Stimulated activated CD8-positive, alpha-beta memory T cell treated with anti-CD3 and anti-CD28 coated beads, Interleukin-15, amount 100 ng/mL, for 4 hours (primary cell): ENCODE measurements around the gene HDGFL1.

Source experiments
- DNase-seq, 2 donors: peaks; one replicate each; pipeline ENCODE4 v3.0.0-alpha.2; 2020; ENCODE audit warnings: low read depth in 2 of 2

Gene HDGFL1

DNA sequence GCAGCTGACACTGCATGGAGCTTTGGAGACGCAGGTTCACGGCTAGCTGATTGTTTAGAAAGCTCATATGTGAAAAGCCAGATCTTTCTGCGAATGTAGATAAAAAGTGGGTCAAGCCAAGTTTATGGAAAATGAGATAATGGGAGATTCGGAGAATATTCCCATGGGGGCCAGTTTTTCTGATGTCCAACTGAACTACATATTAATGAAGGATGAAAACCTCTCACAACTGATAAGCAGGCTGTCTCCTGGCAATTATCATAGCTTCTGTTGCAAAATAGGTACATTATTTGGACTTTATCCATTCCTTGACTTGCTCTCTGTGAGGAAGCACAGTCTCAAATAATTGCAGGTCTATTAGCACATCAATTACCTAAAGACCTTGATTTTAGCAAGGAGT lies 21.1 kb downstream of the HDGFL1 start:
- no peak for DNase-seq

DNA sequence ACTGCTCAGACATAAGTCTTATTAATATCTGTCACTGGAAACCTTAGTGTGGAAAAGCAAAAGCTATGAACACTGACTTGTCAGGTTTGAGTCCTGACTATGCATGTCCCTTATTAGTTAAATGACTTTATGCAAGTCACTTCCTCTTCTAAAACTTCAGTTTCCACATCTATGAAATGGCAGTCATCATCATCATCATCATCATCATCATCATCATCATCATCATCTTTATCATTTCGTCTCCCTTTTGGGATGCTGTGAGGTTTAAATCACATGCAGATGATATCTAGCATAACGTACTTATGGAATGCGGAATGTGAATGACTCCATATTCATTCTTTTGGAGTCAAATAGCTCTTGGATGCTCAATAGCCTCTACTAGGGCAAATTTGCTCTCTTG lies 24.5 kb downstream of the HDGFL1 start:
- DNase-seq, result no peak

DNA sequence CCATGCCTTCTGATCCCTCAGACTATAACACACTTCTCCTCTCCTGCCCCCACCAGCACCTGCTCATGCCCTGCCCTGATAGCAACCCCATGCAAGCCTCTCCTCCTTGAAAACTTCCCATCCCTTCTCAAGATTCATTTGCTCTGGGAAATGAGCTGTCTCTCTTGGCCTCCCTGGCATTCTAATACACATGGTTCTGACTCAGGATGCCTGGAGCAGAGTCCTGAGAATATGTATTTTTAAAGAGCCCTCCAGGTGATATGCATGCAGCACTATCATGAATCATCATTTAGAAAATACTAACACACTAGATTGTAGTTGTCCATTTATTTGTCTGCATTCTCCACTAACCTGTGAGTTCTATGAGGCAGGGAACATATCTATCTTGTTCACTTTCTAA lies 26.6 kb downstream of the HDGFL1 start:
- no peak for DNase-seq

DNA sequence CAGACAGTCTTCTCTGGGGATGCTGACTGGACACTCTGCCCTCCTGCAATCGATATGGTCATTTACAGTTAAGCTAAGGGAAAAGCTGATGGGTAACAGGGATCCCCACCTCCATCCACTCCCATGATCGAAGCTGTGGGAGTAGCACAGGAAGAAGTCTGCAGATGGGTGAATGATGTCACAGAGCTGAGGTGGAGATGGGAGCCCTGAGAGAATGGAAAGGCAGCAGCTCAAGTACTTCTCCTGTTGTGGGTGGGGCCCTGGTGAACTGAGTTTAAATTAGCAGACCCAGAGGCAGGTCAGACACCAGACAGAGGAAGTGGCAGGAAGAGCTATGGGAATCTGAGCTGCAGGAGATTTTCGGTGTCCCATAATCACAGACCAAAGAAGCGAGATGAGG lies 29.0 kb downstream of the HDGFL1 start:
- no peak for DNase-seq

DNA sequence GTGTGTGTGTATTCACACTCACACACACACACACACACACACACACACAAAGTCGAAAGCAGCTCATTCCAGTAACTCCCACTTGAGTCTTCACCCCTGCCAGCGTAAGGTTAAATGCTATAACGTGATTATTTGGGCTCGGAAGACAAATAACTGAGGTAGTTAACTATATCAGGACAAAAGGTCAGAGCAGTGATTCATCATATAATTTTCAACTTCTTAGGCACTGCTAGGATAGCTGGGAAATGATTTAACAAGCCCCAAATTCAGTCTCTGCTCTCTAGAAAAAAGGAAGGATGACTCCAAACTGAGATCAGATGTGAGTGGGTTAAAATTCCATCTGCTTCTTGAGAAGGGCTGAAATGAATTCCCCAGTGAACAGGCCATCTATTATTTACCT lies 30.7 kb downstream of the HDGFL1 start:
- DNase-seq, result no peak

DNA sequence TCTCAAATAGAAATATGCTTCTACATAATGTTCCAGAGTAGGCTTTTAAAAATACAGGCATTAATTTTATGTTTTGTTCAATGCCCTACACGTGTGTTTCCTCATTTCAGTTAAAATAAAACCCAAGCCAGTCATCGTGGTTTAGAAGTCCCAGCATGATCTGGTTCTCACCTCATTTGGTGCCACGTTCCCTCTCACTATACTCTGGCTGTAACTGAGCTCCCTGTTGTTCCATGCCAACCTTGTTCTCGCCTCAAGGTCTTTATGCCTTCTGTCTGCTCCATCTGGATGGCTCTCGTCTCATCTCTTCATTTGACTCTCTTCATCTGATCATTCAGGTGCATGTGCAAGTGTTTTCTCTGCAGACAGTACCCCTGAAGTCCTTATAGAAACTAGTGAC lies 32.6 kb downstream of the HDGFL1 start:
- DNase-seq, result no peak

DNA sequence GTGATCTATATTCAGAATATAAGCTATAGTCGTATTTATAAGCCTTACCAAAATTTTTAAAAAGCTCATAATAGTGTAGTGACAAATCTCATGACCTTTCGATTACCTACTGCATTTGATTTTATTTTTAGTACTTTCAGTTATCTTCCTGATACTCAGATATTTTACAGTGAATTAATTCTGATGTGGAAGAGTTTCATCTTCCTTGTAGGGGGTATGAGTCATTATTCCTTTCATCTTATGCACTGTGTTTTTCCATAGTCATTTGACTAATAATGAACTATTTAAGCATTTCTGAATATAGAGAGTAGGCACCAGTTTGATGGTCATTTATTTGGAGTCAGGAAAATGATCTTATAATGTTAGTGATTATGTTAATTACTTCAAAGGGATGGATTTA lies 36.4 kb downstream of the HDGFL1 start:
- DNase-seq, result no peak

DNA sequence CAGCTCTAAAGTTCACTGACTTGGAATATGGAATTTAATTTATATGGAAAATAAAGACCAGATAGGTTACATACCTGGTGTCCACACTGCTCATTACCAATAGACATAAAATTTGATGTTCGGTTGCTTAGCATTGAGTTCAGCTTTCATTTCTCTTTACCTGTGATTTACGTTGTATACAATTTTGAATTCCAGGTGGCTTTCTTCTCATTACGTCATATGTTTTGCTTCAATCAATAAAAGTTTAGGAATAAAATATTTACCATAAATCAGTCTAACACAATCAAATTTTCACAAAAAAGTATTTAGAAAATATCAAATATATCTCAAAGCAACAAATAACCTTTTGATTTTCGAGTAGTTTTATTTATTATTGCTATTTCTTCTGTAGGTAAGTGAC lies 40.8 kb downstream of the HDGFL1 start:
- DNase-seq, result no peak

DNA sequence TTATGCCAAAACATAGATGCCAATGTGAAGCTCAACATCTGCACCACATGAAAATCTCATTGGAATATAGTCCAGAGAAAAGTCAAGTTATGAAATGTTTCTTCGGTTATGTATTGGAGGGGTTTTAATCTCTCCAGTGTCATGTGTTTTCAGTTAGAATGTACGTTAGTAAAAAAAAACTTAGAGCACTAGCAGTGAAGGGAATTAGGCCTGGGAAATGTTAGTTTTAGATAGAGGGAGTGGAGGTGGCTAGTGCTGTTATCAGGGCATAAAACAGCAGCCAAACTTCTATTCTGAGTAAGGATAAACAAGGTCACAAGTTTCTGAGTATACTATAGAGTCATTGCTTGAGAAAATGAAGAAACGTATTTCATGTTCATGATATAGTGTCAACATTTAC lies 42.9 kb downstream of the HDGFL1 start:
- no peak for DNase-seq

DNA sequence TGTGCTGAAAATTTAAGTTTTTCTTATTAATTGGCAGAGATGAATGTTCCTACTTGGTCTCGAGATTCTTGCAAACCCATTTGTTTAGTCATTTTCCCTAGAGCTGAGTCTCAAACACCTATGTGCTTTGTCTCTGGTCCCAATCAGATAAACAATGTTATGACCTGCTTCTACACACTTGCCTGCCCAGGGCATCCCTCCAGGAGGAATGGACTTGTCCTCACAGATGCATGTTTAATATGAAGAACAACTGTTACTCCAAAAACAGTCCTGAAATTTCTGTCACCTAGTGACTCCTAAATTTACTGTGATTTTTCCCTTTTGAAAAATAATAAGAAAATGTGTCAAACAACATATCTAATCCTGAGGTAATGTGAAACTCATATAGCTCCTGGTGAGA lies 43.7 kb downstream of the HDGFL1 start:
- DNase-seq, result no peak

DNA sequence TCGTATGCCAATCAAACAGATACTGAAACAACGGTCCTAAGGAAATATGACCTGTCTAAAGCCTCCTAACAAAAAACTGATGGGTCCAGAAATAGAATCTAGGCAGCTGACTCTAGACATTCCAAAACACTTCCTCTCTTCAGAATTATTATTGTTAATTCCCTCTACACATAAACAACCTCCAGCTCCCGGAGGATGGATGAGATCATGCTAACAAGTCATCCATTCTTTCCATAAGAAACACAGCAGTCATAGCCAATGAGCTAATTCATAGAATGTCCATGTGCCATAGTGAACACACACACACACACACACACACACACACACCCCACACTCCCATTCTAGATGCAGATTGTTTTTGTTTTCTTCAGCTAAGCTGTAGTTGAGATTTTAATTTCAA lies 44.3 kb downstream of the HDGFL1 start:
- no peak for DNase-seq

DNA sequence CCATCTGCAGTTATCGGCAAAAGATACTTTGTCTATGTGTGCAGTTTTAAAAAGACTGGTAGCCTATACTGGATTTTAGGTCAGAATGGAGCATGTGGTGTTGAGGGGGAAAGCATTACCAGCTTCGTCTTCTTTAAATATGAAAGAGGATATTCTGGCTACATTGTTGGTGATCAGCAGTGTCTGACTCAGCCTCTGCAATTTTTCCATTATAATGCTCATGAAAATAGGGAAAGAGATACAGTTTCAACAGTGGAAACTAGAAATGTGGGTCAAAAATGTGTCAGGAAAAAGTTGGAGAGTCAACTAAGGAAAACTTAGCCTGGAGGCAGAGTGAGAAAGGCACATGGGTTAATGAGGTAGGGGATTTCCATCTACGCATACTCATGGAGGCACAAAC lies 45.2 kb downstream of the HDGFL1 start:
- no peak for DNase-seq

DNA sequence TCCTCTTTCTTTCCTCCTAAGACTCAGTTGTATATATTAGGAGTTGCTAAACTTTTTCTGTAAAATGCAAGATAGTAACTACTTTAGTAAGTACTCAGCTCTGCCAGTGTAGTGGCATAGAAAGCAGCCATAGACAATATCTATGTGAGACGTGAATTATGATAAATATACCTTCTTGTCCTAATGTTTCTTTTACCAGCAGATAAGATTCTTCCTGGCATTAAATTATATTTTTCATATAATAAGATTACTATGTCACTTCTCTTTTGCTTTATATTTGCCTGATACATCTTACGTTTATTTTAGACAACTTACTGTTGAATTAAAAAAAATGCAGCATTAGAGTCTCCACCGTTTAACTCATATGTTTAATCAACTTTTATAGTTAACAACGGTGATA lies 51.7 kb downstream of the HDGFL1 start:
- no peak for DNase-seq
